OCI-LY7 (cell line): ENCODE data around the gene TMEM44.

Experiments
- CTCF ChIP-seq: fragments of 200-600 bp; sonication (generic); conservative IDR thresholded peaks from 2 replicates; pipeline ENCODE4 v1.5.1; 2014; ENCODE audit warnings: mild to moderate bottlenecking, antibody characterized with exemption, low read length, moderate library complexity, mixed read lengths
- EZH2phosphoT487 ChIP-seq: fragments of 200-600 bp; sonication (generic); IDR thresholded peaks from 2 replicates; pipeline ENCODE4 v1.6.1; 2018; ENCODE audit warnings: low read depth, borderline replicate concordance, mild to moderate bottlenecking, mixed run types, antibody characterized with exemption, low read length, moderate library complexity, mixed read lengths

- TF ChIP-seq CTCF (no peak), EZH2phosphoT487 (no peak)
Measured at GRCh38 chr3:194569252-194569651, 64.0 kb downstream of the TMEM44 start.
